KMS-11 (cell line): ENCODE results near the gene GRPR.

Source experiments
- H2AFZ ChIP-seq: fragments of 200-600 bp; sonication (generic); 2 replicates; pipeline ENCODE4 v1.6.1; 2016; ENCODE audit warnings: antibody characterized with exemption, mixed run types, low read depth
- H3K27ac ChIP-seq: fragments of 200-600 bp; sonication (generic); 2 replicates; pipeline ENCODE4 v1.6.1; 2016; ENCODE audit warnings: mild to moderate bottlenecking, mixed run types
- H3K27me3 ChIP-seq: fragments of 200-600 bp; sonication (generic); 2 replicates; pipeline ENCODE4 v1.6.1; 2017; ENCODE audit warnings: mild to moderate bottlenecking, low read depth, mixed run types, moderate library complexity; ENCODE audit not compliant: insufficient read depth
- H3K36me3 ChIP-seq: fragments of 200-600 bp; sonication (generic); 2 replicates; pipeline ENCODE4 v1.6.1; 2017; ENCODE audit warnings: mild to moderate bottlenecking, mixed run types; ENCODE audit not compliant: insufficient read depth
- H3K4me1 ChIP-seq: fragments of 200-600 bp; sonication (generic); 2 replicates; pipeline ENCODE4 v1.6.1; 2016; ENCODE audit warnings: mild to moderate bottlenecking, low read depth, mixed run types; ENCODE audit not compliant: poor library complexity, severe bottlenecking
- H3K4me2 ChIP-seq: fragments of 200-600 bp; sonication (generic); 2 replicates; pipeline ENCODE4 v1.7.0; 2016; ENCODE audit warnings: mild to moderate bottlenecking, mixed run types
- H3K4me3 ChIP-seq: fragments of 200-600 bp; sonication (generic); IDR thresholded peaks from 2 replicates; pipeline ENCODE4 v1.6.1; 2017; ENCODE audit warnings: low read depth, low read length, mixed read lengths; ENCODE audit not compliant: insufficient read depth
- H3K79me2 ChIP-seq: fragments of 200-600 bp; sonication (generic); 2 replicates; pipeline ENCODE4 v1.6.1; 2016; ENCODE audit warnings: low read depth, mixed run types; ENCODE audit not compliant: insufficient read depth
- H3K9ac ChIP-seq: fragments of 200-600 bp; sonication (generic); 2 replicates; pipeline ENCODE4 v1.6.1; 2016; ENCODE audit warnings: mild to moderate bottlenecking, mixed run types
- H4K20me1 ChIP-seq: fragments of 200-600 bp; sonication (generic); 2 replicates; pipeline ENCODE4 v1.6.1; 2016; ENCODE audit warnings: mild to moderate bottlenecking, mixed run types; ENCODE audit not compliant: insufficient read depth
- TF ChIP-seq, protein P1 (sequence below): fragments of 200-600 bp; sonication (generic); conservative IDR thresholded peaks from 2 replicates; pipeline ENCODE4 v1.6.1; 2017; ENCODE audit warnings: low read depth, mild to moderate bottlenecking, antibody characterized with exemption, low read length, moderate library complexity, mixed read lengths

The GRPR gene

DNA sequence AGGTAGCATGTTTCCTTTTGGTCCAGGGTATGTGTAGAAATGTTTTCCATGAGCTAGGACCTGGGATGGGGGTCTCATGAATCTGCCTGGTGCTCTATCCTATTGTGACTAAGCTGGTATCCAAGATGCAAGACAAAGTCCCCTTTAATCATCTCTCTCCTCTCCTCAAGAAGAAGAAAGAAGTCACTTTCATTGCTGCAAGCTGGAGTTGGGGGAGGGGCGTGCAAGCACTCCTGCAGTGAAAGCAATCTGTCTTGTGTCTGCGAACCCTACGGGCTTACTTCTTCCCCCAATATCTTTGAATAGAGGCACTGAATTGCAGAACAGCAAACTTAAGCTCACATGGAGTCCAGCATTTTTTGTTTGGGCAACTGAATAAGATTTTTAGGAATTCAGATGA is 27.2 kb upstream of the GRPR start:
- Histone ChIP-seq H3K27ac (no peak overlapping the region), H3K4me2 (no peak overlapping the region), H3K36me3 (no peaks in the 10 kb centered on the region), H3K4me1 (no peaks in the 10 kb centered on the region), H3K9ac (no peak overlapping the region), H3K27me3 (no peaks in the 10 kb centered on the region), H3K4me3 (no peak overlapping the region), H2AFZ (no peak overlapping the region), H3K79me2 (no peaks in the 10 kb centered on the region), H4K20me1 (no peaks in the 10 kb centered on the region)
- TF ChIP-seq, protein P1, sequence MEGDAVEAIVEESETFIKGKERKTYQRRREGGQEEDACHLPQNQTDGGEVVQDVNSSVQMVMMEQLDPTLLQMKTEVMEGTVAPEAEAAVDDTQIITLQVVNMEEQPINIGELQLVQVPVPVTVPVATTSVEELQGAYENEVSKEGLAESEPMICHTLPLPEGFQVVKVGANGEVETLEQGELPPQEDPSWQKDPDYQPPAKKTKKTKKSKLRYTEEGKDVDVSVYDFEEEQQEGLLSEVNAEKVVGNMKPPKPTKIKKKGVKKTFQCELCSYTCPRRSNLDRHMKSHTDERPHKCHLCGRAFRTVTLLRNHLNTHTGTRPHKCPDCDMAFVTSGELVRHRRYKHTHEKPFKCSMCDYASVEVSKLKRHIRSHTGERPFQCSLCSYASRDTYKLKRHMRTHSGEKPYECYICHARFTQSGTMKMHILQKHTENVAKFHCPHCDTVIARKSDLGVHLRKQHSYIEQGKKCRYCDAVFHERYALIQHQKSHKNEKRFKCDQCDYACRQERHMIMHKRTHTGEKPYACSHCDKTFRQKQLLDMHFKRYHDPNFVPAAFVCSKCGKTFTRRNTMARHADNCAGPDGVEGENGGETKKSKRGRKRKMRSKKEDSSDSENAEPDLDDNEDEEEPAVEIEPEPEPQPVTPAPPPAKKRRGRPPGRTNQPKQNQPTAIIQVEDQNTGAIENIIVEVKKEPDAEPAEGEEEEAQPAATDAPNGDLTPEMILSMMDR = no peak

DNA sequence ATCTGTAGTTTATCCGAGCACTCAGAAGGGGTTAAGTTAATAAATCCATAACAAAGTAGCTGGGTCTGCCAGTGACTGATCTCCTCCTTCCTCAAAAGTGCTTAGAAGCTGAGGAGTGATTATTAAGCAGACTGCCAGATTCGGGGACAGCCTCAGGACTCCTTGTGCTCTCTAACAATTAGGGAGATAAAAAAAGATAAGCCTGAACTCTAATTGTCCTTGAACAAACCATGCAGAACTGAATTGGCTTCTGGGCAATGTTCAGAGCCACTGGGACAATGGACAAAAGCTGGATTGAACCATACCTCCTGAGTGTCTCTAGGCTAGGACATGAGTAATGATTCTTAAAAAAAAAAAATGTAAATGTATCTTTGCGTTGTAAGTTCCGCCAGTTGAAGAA is 22.7 kb upstream of the GRPR start:
- no peaks in the 10 kb centered on the region for H3K36me3 ChIP-seq
- H4K20me1 ChIP-seq = no peaks in the 10 kb centered on the region
- H3K27me3 ChIP-seq = no peaks in the 10 kb centered on the region
- H2AFZ ChIP-seq = no peak overlapping the region
- H3K9ac ChIP-seq = no peak overlapping the region
- H3K27ac ChIP-seq = no peak overlapping the region
- H3K4me1 ChIP-seq = no peaks in the 10 kb centered on the region
- H3K4me3 ChIP-seq = no peak overlapping the region
- H3K4me2 ChIP-seq = no peak overlapping the region
- TF ChIP-seq, protein P1 = no peak
- no peaks in the 10 kb centered on the region for H3K79me2 ChIP-seq

DNA sequence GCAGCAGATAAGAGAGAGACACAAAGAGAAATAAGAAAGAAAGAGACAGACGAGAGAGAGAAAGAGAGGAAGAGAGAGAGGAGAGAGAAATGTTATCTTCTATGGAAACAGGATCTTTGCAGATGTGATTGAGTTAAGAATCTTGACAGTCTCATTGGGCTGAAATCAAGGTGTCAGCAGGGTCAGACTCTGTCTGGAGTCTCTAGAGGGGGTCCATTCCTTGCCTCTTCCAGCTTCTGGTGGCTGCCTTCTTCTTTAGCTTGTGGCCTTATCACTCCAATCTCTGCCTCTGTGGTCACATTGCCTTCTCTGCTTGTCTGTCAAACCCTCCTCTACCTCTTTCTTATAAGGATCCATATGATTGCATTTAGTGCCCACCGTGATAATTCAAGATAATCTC is 21.8 kb upstream of the GRPR start:
- Histone ChIP-seq H3K4me3 (no peak overlapping the region), H3K9ac (no peak overlapping the region), H3K4me2 (no peak overlapping the region), H3K27me3 (no peaks in the 10 kb centered on the region), H3K4me1 (no peaks in the 10 kb centered on the region), H3K79me2 (no peaks in the 10 kb centered on the region), H3K36me3 (no peaks in the 10 kb centered on the region), H3K27ac (no peak overlapping the region), H4K20me1 (no peaks in the 10 kb centered on the region), H2AFZ (no peak overlapping the region)
- TF ChIP-seq, protein P1 = no peak

DNA sequence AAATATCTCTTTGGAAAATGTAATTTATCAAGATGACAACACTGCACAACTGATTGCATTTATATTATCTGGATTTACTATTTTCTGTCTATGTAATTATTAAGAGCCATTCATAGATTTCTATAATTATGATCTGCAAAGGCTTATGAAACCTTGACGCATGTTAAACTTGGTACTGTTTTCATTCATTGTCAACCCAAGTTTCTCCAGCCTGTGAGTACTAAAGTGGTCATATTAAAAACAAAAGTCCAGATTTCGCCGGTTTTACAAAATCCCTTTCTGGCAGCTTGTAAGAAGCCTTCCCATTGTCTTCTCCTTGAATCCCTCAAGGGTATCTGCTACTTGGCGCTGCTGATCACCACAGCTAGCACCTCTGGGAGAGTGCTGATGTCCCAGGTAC is 19.7 kb upstream of the GRPR start:
- no peaks in the 10 kb centered on the region for H3K27me3 ChIP-seq
- no peak overlapping the region for H3K27ac ChIP-seq
- no peak overlapping the region for H2AFZ ChIP-seq
- no peaks in the 10 kb centered on the region for H3K36me3 ChIP-seq
- no peak overlapping the region for H3K9ac ChIP-seq
- H3K4me2 ChIP-seq = no peak overlapping the region
- no peak overlapping the region for H3K4me3 ChIP-seq
- H4K20me1 ChIP-seq = no peaks in the 10 kb centered on the region
- H3K4me1 ChIP-seq = no peaks in the 10 kb centered on the region
- H3K79me2 ChIP-seq = no peaks in the 10 kb centered on the region
- TF ChIP-seq, protein P1 = no peak

DNA sequence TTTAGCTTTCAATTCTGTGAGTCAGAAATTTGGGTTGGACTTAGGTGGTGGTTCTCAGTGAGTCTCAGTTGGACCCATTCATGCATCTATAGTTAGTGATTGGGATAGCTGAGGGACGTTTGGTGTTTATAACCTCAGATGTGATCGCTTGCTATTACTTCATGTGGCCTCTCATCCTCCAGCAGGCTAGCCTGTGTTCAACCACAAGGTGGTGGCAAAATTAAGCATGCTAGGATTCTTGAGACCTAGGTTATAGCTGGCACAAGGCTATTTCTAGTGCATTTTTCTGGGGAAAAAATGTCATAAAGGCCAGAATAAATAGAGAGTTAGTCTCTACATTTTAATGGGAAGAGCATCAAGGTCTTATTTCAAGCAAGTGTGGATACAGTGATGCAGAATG is 10.9 kb upstream of the GRPR start:
- Histone ChIP-seq H3K27me3 (no peaks in the 10 kb centered on the region), H3K4me1 (no peaks in the 10 kb centered on the region), H3K4me3 (no peak overlapping the region), H4K20me1 (no peaks in the 10 kb centered on the region), H2AFZ (no peak overlapping the region), H3K79me2 (no peaks in the 10 kb centered on the region), H3K27ac (no peak overlapping the region), H3K4me2 (no peak overlapping the region), H3K9ac (no peak overlapping the region), H3K36me3 (no peaks in the 10 kb centered on the region)
- TF ChIP-seq, protein P1 = no peak
